SK-N-MC (cell line): ENCODE results near the gene LIN54.

ENCODE experiments used
- DNase-seq: peaks from one replicate; pipeline ENCODE4 v3.0.0-alpha.2; 2011; ENCODE audit warnings: low read depth, low spot score
- H3K27ac ChIP-seq: fragments of 200-600 bp; sonication (generic); 2 replicates; pipeline ENCODE4 v1.5.1; 2016; ENCODE audit warnings: mixed run types
- H3K36me3 ChIP-seq: fragments of 200-600 bp; sonication (generic); 2 replicates; pipeline ENCODE4 v1.6.1; 2017; ENCODE audit warnings: antibody characterized with exemption, low read length, mixed read lengths; ENCODE audit not compliant: insufficient read depth
- H3K4me3 ChIP-seq: fragments of 200-600 bp; sonication (generic); 2 replicates; pipeline ENCODE4 v1.5.1; 2016
- H3K9ac ChIP-seq: fragments of 200-600 bp; sonication (generic); 2 replicates; pipeline ENCODE4 v1.8.0; 2017; ENCODE audit warnings: mixed run types, mixed read lengths; ENCODE audit not compliant: insufficient read length
- H3K9me3 ChIP-seq: fragments of 200-600 bp; sonication (generic); 2 replicates; pipeline ENCODE4 v1.6.1; 2017; ENCODE audit warnings: low read depth, mild to moderate bottlenecking, antibody characterized with exemption, low read length, moderate library complexity, mixed read lengths
- EZH2 ChIP-seq: fragments of 200-600 bp; sonication (generic); IDR thresholded peaks from one replicate; pipeline ENCODE4 v1.6.1; 2017; ENCODE audit warnings: antibody characterized with exemption
- FOXP2 ChIP-seq: optimal IDR thresholded peaks from 2 replicates; pipeline ENCODE3; 2011; ENCODE audit warnings: mild to moderate bottlenecking, moderate library complexity; ENCODE audit not compliant: insufficient read depth; ENCODE audit errors: extremely low read length, control extremely low read depth
- POLR2AphosphoS5 ChIP-seq: IDR thresholded peaks from 2 replicates; pipeline ENCODE4 v1.6.1; 2012; ENCODE audit warnings: mild to moderate bottlenecking, low read depth, low read length, borderline replicate concordance

The LIN54 gene

DNA sequence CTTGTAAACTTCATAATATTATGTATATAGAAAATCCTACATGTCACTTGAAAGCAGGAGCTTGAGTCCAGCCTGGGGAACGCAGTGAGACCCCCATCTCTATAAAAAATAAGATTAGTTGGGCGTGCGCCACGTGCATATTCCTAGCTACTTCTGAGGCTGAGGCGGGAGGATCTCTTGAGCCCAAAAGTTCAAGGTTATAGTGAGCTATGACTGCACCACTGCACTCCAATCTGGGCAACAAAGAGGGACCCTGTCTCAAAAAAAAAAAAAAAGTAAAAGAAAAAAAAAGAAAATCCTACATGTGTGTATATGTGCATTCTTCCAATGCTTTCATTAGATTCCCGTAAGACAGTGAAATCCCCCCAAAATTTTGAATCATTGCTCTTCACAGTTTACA is 121.3 kb downstream of the LIN54 start:
- TF ChIP-seq FOXP2 (no peak), POLR2AphosphoS5 (no peak), EZH2 (no peak)
- DNase-seq, result no peak
- Histone ChIP-seq H3K36me3 (peaks cover 31% of the 10 kb centered on the region), H3K9me3 (no peaks in the 10 kb centered on the region), H3K27ac (peak overlapping the region; percentile 6; the same call in 1 of the 2 replicates), H3K9ac (peak overlapping the region; percentile 94), H3K4me3 (peak overlapping the region; percentile 90)

DNA sequence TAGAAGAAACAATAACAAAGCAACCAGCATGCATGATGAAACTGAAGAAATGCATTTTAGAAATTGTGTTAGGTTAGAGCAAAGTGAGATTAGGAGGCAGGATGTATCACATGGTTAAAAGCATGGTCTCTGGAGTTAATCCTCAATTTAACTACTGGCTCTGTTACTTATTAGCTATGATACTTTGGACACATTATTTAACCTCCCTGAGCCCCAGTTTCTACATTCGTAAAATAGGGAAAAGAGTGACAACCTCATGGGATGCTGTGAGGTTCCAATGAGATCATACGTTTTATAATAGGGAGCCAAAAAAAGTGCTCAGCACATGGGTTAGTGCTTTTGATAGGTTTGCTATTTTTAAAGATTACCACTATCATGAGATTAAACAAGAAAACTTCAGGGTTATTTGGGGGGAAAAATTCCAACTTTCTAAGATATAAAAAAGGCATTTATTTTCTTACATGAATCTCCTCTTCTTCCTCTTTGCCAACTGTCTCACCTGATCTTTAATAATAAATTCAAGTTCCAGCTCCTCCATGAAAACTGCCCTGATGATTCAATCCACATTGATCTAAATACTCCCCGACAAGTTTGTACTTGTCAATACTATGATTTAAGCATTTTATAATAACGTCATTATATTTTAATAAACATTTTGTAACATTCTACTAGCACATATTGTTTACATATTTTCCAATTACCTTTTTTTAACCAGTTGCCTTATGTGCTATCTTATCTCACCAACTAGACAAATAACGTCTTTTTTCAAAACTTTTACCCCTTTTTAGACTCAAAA is 124.3 kb downstream of the LIN54 start:
- no peak for TF ChIP-seq FOXP2
- TF ChIP-seq POLR2AphosphoS5, result no peak
- TF ChIP-seq EZH2, result no peak
- Histone ChIP-seq H3K36me3 (peaks cover 32% of the 10 kb centered on the region), H3K27ac (no peak overlapping the region), H3K9me3 (no peaks in the 10 kb centered on the region), H3K4me3 (no peak overlapping the region), H3K9ac (peak overlapping the region; percentile 41)
- DNase-seq, result no peak

DNA sequence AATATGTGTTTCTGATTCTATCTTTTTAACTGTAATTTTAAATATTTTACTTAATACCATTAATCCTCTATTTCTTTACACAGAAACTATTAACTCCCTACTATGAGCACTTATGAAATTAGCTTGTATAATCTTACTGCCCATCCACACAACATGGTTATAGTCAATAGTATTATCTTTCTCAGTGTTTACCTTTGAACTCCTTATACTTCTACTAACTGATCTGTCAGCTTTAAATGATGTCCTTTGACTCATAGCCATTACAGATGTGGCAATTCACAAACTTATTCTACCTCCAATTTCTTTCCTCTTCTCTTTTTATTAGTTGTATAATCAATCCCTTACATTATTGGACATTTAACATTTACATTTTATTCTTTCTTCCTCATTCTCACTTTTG is 125.2 kb downstream of the LIN54 start:
- no peaks in the 10 kb centered on the region for H3K9me3 ChIP-seq
- H3K4me3 ChIP-seq, result no peak overlapping the region
- no peak for DNase-seq
- peaks cover 37% of the 10 kb centered on the region for H3K36me3 ChIP-seq
- H3K9ac ChIP-seq, result no peak overlapping the region
- H3K27ac ChIP-seq, result no peak overlapping the region
- TF ChIP-seq EZH2 (no peak), POLR2AphosphoS5 (no peak), FOXP2 (no peak)
